ENCODE measurements around the gene CYGB. TPM values are rescaled to one million over a fixed set of nuclear protein-coding genes. Genes with fewer than 3 reads are reported as not detected.
"Not testable (repeated sequence)": the region's sequence is repeated elsewhere in the genome, so short reads cannot be mapped to it uniquely, and the experiment has no call there.

The CYGB gene
- total RNA-seq, 4 donors from 2014 or later: 2.8 to 18.2 (median 10.4) TPM

DNA sequence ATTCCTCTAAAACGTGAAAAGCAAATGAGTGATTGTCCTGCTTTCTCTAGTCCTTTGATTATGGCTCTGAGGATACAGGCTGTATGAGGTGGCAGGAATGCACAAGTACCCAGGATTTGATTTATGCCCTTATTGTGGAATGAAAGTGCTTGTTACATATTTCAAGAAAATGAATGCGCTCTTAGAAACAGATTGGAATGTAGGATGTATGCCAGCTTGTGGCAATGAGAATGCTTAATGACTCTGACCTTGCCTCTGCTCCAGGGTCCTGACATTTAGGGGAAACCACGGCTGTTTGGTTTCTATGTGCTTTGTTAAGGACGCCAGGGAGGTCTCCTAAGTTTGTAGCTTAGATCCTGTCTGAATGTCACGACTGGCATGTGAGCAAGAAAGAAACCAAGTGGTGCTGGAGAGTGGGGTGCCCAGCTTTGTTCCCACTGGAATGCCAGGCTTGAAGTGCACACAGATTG lies 24.3 kb upstream of the CYGB start:
- Histone ChIP-seq H3K9me3 (no peaks in the 10 kb centered on the region), H3K36me3 (peaks cover 34% of the 10 kb centered on the region), H3K4me3 (no peak overlapping the region), H3K27me3 (no peaks in the 10 kb centered on the region), H3K4me1 (peaks cover 54% of the 10 kb centered on the region), H3K27ac (no peak overlapping the region)
- TF ChIP-seq POLR2AphosphoS5 (IDR thresholded peaks at IDR 0.05): no peak
- TF ChIP-seq POLR2A (IDR thresholded peaks at IDR 0.05): no peak
- no peak for TF ChIP-seq EP300 (IDR thresholded peaks at IDR 0.05)
- TF ChIP-seq, protein P1, sequence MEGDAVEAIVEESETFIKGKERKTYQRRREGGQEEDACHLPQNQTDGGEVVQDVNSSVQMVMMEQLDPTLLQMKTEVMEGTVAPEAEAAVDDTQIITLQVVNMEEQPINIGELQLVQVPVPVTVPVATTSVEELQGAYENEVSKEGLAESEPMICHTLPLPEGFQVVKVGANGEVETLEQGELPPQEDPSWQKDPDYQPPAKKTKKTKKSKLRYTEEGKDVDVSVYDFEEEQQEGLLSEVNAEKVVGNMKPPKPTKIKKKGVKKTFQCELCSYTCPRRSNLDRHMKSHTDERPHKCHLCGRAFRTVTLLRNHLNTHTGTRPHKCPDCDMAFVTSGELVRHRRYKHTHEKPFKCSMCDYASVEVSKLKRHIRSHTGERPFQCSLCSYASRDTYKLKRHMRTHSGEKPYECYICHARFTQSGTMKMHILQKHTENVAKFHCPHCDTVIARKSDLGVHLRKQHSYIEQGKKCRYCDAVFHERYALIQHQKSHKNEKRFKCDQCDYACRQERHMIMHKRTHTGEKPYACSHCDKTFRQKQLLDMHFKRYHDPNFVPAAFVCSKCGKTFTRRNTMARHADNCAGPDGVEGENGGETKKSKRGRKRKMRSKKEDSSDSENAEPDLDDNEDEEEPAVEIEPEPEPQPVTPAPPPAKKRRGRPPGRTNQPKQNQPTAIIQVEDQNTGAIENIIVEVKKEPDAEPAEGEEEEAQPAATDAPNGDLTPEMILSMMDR (IDR thresholded peaks at IDR 0.05): no peak
- 36% methylated on average over 5 of the region's 5 CpGs for WGBS
- DNase-seq (ENCODE audit: low spot score in 2 of 2): no peak

DNA sequence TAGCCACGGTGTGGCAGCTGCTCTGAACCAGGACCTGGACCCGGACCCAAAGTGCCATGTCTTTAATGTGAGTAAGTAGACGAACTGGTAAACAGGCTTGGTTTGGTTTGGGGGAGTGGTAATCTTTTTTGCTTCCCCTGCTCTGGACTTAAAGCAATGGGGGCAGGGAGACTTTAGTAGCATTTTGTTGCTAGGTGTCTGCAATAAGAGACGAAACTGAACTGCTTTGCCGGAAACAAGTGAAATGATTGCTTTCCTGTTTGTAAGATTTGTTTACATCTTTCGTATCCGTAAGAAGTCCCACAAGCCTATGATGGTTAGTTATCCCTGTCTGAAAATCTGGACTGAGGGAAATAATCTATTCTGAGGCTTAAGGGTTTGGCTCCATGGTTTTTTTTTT lies 23.8 kb upstream of the CYGB start:
- Histone ChIP-seq H3K9me3 (no peaks in the 10 kb centered on the region), H3K4me3 (peak overlapping the region; percentile 11), H3K27ac (peak overlapping the region; percentile 5), H3K36me3 (peaks cover 31% of the 10 kb centered on the region), H3K27me3 (no peaks in the 10 kb centered on the region), H3K4me1 (peaks cover 55% of the 10 kb centered on the region)
- 44% methylated on average over 7 of the region's 7 CpGs for WGBS
- no peak for DNase-seq (ENCODE audit: low spot score in 2 of 2)
- no peak for TF ChIP-seq EP300 (IDR thresholded peaks at IDR 0.05)
- TF ChIP-seq POLR2AphosphoS5 (IDR thresholded peaks at IDR 0.05): no peak
- TF ChIP-seq POLR2A (IDR thresholded peaks at IDR 0.05): no peak
- TF ChIP-seq, protein P1 (IDR thresholded peaks at IDR 0.05): no peak

- H3K4me3 ChIP-seq: peak overlapping the region; percentile 11
- TF ChIP-seq POLR2A (IDR thresholded peaks at IDR 0.05): no peak
- H3K9me3 ChIP-seq: no peaks in the 10 kb centered on the region
- H3K27ac ChIP-seq: peak overlapping the region; percentile 5
- H3K36me3 ChIP-seq: peaks cover 26% of the 10 kb centered on the region
- H3K27me3 ChIP-seq: no peaks in the 10 kb centered on the region
- no peak for DNase-seq (ENCODE audit: low spot score in 2 of 2)
- peaks cover 58% of the 10 kb centered on the region for H3K4me1 ChIP-seq
- WGBS: 39% methylated on average over 6 of the region's 6 CpGs
Observed at GRCh38 chr17:76560877-76561221, 23.3 kb upstream of the CYGB start.

- WGBS: 75% methylated on average over 10 of the region's 10 CpGs
- no peak for TF ChIP-seq POLR2AphosphoS5 (IDR thresholded peaks at IDR 0.05)
- TF ChIP-seq EP300 (IDR thresholded peaks at IDR 0.05): no peak
- TF ChIP-seq, protein P1 (IDR thresholded peaks at IDR 0.05): no peak
- TF ChIP-seq POLR2A (IDR thresholded peaks at IDR 0.05): no peak
- Histone ChIP-seq H3K27ac (peak overlapping the region; percentile 5), H3K4me3 (peak overlapping the region; percentile 11), H3K36me3 (peaks cover 20% of the 10 kb centered on the region), H3K4me1 (peaks cover 63% of the 10 kb centered on the region), H3K9me3 (no peaks in the 10 kb centered on the region), H3K27me3 (no peaks in the 10 kb centered on the region)
- no peak for DNase-seq (ENCODE audit: low spot score in 2 of 2)
Observed at GRCh38 chr17:76560036-76560876, 22.7 kb upstream of the CYGB start.

GRCh38 chr17:76559460-76559859 lies 22.0 kb upstream of the CYGB start:
- DNase-seq (ENCODE audit: low spot score in 2 of 2); H3K9me3 ChIP-seq; H3K27me3 ChIP-seq; H3K27ac ChIP-seq: not testable (repeated sequence)
- peak overlapping the region; percentile 70 for H3K4me3 ChIP-seq
- peaks cover 64% of the 10 kb centered on the region for H3K4me1 ChIP-seq
- H3K36me3 ChIP-seq: peaks cover 14% of the 10 kb centered on the region
- WGBS: 72% methylated on average over 7 of the region's 7 CpGs

DNA sequence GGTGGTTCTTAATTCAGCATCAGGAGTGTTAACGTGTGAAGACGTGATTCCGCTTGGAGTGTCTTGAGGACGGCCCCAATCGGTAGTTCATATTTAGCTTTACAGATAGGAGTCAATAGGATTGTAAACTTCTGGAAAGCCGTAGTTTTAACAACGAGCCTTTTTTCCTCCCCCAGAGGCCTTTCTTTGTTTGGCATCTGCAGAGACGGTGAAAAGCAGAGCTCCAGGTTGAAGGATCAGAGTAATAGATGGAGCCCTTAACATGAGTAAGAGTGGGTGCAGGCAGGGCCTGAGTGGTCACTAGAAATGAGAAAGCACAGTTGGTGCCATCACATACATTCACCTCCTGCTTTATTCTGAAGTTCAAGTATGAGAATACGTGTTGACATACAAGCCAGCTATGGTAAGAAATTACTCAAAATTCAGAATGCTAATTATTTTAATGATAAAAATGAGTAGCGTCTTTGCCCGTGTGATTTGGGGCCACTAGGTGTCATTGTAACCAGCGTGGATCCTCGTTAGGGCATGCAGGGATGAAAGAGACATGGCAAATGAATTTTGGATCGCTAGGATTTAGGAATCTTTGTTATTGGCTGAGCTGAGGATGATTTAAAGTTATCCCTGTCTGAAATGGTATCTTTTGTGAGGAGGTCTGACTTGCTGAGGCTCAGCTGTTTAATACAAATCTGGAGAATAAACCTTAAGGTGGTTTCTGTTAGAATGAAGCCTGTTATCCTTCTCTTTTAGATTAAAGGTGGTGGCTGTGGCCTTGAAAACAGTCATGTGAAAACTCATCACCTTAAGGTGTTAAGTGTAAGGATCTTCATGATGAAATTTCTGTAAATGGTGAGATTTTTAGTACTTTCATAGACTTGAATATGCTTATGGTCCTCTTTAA lies 20.9 kb upstream of the CYGB start:
- Histone ChIP-seq H3K27me3 (no peaks in the 10 kb centered on the region), H3K4me3 (peak overlapping the region; percentile 70), H3K27ac (peak overlapping the region; percentile 94), H3K36me3 (peaks cover 12% of the 10 kb centered on the region), H3K9me3 (no peaks in the 10 kb centered on the region), H3K4me1 (peaks cover 68% of the 10 kb centered on the region)
- no peak for TF ChIP-seq POLR2AphosphoS5 (IDR thresholded peaks at IDR 0.05)
- TF ChIP-seq, protein P1 (IDR thresholded peaks at IDR 0.05): no peak
- DNase-seq (ENCODE audit: low spot score in 2 of 2): no peak
- 2% methylated on average over 14 of the region's 14 CpGs for WGBS
